ENCODE data around the gene SLCO4C1.

DNA sequence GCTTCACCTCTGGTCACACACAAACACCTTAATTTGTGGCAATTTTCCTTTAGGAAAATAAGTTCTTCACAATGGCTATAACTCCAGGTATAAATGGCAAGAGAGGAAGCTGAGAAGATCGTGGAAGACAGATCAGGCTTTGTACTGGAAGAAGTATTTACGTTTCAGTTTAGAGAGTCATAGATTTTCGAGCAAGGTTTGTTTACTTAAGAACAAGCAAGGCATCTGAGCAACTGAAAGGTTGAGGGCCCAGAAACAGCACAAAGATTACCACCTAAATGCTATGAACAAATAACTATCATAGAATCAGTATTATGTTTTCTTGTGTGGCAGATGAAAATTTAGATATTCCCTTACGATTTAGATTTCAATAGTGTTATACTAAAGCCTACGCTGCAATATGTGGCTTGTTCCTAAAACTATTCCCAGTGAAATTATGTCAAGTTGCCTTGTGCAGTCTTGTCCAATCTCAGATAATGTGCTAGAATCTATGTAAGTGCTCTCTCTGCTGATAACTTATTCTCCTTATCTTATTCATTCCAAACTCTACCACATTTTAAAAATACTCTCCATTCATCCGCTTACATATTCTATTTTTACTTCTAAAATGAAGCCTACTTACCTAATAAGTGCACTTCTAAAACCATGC lies 6.7 kb downstream of the SLCO4C1 start:
- TF ChIP-seq SUZ12 (IDR thresholded peaks at IDR 0.05; ENCODE audit: extremely low read depth, insufficient read depth, insufficient read length) (no peak), ZNF274 (IDR thresholded peaks at IDR 0.05; ENCODE audit: low read depth, low read length) (no peak), YY1 (IDR thresholded peaks at IDR 0.05; ENCODE audit: insufficient read depth, insufficient read length) (no peak)
